ENCODE data around the gene ZBTB25. TPM values are rescaled to one million over a fixed set of nuclear protein-coding genes. Genes with fewer than 3 reads are reported as not detected.
A peak's percentile ranks its signal among the peaks of the same experiment; 100 is the strongest.

The ZBTB25 gene
- total and polyA plus RNA-seq, 7 donors: 2.7 to 12.7 (median 10.8) TPM

DNA sequence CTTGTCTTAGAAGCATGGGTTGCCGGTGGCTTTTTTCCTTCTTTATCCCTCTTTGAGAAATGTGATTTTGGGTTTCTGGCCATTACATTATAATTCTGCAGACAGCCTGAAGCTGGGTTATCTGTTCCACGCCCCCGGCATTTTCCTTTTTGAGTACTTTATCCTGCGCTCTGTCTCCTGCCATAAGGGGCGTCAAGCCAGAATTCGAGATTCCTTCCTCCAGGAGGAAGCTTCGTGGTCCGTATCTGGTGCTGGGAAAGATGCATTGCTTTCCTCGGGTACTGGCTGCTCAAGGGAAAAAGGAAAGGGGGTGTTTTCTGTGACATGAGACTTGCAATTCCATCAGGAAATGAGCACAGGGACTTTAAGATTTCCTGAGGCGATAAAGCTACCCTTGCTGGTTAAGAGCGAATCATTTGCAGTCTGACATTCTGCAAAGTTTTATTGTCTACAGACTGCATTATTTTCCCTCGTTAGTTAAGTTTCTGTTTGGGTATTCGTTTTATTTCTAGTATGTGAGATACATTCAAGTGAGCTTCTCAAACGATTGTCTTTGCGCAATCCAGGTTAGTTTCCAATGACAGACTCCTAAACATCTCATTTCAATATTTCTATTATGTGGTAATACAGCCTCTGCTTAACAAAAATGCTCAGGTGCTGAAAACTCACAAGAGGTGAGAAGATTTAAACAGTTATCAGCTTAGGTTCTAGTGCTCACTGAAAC lies 37.6 kb downstream of the ZBTB25 start:
- intact Hi-C loops (cut with DNase I): no loop called here
- 12 to 16% (median 13%) methylated on average over 15 of the region's 15 CpGs for WGBS, 3 donors
- Histone ChIP-seq H3K36me3 (ENCODE audit: insufficient read depth in 1 of 2, low read depth in 1 of 2) (peaks cover 0 to 7% of the 10 kb centered on the region in 2 donors), H3K4me1 (peaks cover 3% of the 10 kb centered on the region), H3K9me3 (no peaks in the 10 kb centered on the region), H3K27ac (no peak overlapping the region), H3K4me3 (peak overlapping the region; percentile 76), H3K27me3 (ENCODE audit: insufficient read depth in 3 of 3, low read length in 2 of 3) (no peaks in the 10 kb centered on the region)
- TF ChIP-seq, protein P1, sequence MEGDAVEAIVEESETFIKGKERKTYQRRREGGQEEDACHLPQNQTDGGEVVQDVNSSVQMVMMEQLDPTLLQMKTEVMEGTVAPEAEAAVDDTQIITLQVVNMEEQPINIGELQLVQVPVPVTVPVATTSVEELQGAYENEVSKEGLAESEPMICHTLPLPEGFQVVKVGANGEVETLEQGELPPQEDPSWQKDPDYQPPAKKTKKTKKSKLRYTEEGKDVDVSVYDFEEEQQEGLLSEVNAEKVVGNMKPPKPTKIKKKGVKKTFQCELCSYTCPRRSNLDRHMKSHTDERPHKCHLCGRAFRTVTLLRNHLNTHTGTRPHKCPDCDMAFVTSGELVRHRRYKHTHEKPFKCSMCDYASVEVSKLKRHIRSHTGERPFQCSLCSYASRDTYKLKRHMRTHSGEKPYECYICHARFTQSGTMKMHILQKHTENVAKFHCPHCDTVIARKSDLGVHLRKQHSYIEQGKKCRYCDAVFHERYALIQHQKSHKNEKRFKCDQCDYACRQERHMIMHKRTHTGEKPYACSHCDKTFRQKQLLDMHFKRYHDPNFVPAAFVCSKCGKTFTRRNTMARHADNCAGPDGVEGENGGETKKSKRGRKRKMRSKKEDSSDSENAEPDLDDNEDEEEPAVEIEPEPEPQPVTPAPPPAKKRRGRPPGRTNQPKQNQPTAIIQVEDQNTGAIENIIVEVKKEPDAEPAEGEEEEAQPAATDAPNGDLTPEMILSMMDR (IDR thresholded peaks at IDR 0.05): no peak
- DNase-seq (no peak), ATAC-seq (peak in 3 of 4 donors; percentile 42 to 72 (median 61))

DNA sequence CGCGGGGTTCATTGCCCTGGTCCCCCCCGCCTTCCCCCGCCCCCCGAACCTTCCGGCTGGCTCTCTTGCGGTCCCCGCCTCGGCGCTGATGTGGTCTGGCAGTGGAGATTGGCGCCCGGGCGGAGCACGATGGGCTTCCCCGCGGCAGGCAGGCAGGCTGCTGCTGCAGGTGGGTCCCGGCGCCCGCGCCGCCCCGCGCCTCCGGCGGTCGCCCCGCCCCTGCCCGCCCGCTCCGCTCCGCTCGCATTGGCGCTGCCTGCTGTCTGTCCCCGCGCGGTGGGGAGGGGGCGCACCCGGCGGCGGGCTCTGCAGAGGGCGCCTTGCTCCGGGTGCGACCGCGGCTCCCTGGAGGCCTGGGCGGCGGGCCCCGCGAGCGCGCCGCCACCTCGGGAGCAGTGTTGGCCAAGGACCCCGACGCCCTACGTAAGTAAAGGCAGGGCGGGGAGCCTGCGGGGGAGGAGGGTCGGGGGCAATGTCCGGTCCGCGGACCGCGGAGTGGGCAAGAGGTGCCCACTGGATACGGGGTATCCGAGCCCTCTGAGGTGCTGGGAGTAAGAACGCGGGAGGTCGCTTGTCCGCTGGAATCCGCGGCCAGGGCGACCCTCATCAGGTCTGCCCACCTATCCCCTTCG lies 38.3 kb downstream of the ZBTB25 start, which contains the start of gene AKAP5:
AKAP5 (plus strand) TSS at position 309 of the 632 bp plus-strand sequence. CDS start 2,896 bp downstream, outside the sequence.
- ATAC-seq (peak; percentile 78 to 84 (median 82)), DNase-seq (peak; percentile 41 to 67)
- TF ChIP-seq, protein P1 (IDR thresholded peaks at IDR 0.05): no peak
- Histone ChIP-seq H3K27me3 (ENCODE audit: insufficient read depth in 3 of 3, low read length in 2 of 3) (no peaks in the 10 kb centered on the region), H3K27ac (no peak within 1 kb of the TSS), H3K4me3 (peak within 1 kb of the TSS; percentile 76), H3K9me3 (no peaks in the 10 kb centered on the region), H3K36me3 (ENCODE audit: insufficient read depth in 1 of 2, low read depth in 1 of 2) (peaks cover 0 to 7% of the 10 kb centered on the region in 2 donors), H3K4me1 (peaks cover 3% of the 10 kb centered on the region)
- WGBS, 3 donors: 0 to 1% (median 1%) methylated on average over 48 to 74 of the region's 74 CpGs
- intact Hi-C loops (cut with DNase I): no loop called here

DNA sequence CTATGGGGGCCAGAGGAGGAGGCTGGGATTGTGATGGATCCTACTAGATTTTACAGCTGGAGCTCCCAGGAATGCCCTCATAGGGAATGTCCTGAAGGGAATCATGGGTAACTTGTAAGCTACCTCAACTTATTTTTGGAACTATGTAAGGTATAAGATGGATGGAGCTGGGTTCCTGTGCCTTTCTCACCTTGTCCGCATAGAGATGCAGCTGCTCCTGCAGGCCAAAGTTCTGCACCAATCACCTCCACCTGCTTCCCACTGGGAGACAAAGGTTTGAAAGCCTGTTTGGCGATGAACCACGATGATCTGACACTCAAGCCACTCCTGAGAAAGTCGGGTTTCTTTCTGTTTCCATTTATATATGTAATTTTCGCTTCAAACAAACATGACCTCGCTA lies 39.0 kb downstream of the ZBTB25 start:
- TF ChIP-seq, protein P1 (IDR thresholded peaks at IDR 0.05): no peak
- WGBS, 3 donors: 22 to 23% (median 22%) methylated on average over 6 of the region's 6 CpGs
- Histone ChIP-seq H3K9me3 (no peaks in the 10 kb centered on the region), H3K4me1 (peaks cover 3% of the 10 kb centered on the region), H3K36me3 (ENCODE audit: insufficient read depth in 1 of 2, low read depth in 1 of 2) (peaks cover 0 to 12% of the 10 kb centered on the region in 2 donors), H3K4me3 (peak overlapping the region; percentile 76), H3K27ac (no peak overlapping the region), H3K27me3 (ENCODE audit: insufficient read depth in 3 of 3, low read length in 2 of 3) (no peaks in the 10 kb centered on the region)
- intact Hi-C loops (cut with DNase I): no loop called here
- no peak for ATAC-seq
- DNase-seq: no peak

DNA sequence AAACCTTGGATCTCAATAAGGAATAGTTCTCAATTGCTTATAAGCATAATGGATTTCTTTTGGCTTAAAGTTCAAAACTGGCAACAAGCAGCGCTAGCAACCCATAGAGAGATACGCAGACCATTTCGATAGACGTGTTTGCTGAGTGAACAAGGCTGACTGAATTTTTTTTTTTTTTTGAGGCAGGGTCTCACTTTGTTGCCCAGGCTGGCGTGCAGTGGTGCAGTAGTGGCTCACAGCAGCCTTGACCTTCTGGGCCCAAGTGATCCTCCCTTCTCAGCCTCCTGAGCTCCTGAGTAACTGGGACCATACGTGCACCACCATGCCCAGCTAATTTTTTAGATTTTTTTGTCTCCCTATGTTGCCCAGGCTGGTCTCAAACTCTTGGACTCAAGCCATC lies 39.8 kb downstream of the ZBTB25 start:
- DNase-seq: no peak
- TF ChIP-seq, protein P1 (IDR thresholded peaks at IDR 0.05): no peak
- H3K27me3 ChIP-seq (ENCODE audit: insufficient read depth in 3 of 3, low read length in 2 of 3): no peaks in the 10 kb centered on the region
- no peaks in the 10 kb centered on the region for H3K9me3 ChIP-seq
- no peak overlapping the region for H3K27ac ChIP-seq
- H3K4me3 ChIP-seq: no peak overlapping the region
- H3K36me3 ChIP-seq (ENCODE audit: insufficient read depth in 1 of 2, low read depth in 1 of 2): peaks cover 0 to 18% of the 10 kb centered on the region in 2 donors
- H3K4me1 ChIP-seq: peaks cover 3% of the 10 kb centered on the region
- 93 to 99% (median 96%) methylated on average over 6 of the region's 6 CpGs for WGBS, 3 donors
- intact Hi-C loops (cut with DNase I): no loop called here
- no peak for ATAC-seq

Data from psoas muscle (tissue), 8 donors.